Gastroesophageal sphincter (tissue), 4 donors: ENCODE measurements around the gene PPP1R37. TPM values are rescaled to one million over a fixed set of nuclear protein-coding genes. Genes with fewer than 3 reads are reported as not detected.

Experiments used
- ATAC-seq: fragments of 150-250 bp; one replicate; pipeline ENCODE4 v1.9.1; 2016; ENCODE audit warnings: mild to moderate bottlenecking, moderate library complexity
- H3K27ac ChIP-seq, 4 donors: fragments of 200-600 bp; sonication (generic) in 3 of 4; 1 replicate in 3 of 4; 2 replicates in 1 of 4; pipeline ENCODE4 v1.5.1; 2016 to 2019
- H3K27me3 ChIP-seq: fragments of 200-600 bp; sonication (generic); one replicate; pipeline ENCODE4 v1.5.1; 2019
- H3K36me3 ChIP-seq, 2 donors: fragments of 200-600 bp; sonication (generic); one replicate each; pipeline ENCODE4 v1.5.1; 2019; ENCODE audit warnings: control low read depth in 1 of 2
- H3K4me1 ChIP-seq, 3 donors: fragments of 200-600 bp; sonication (generic); 1 replicate in 2 of 3; 2 replicates in 1 of 3; pipeline ENCODE4 v1.5.1; 2016 to 2019; ENCODE audit warnings: control low read depth in 2 of 3
- H3K4me3 ChIP-seq, 2 donors: fragments of 200-600 bp; sonication (generic); one replicate each; pipeline ENCODE4 v1.5.1; 2019; ENCODE audit warnings: mild to moderate bottlenecking in 1 of 2, moderate library complexity in 1 of 2
- H3K9me3 ChIP-seq, 3 donors: fragments of 200-600 bp; sonication (generic); one replicate each; pipeline ENCODE4 v1.5.1; 2017 to 2019; ENCODE audit warnings: control low read depth in 2 of 3
- CTCF ChIP-seq, 4 experiments: fragments of 200-600 bp in 2 of 4; fragments of 450-650 bp in 2 of 4; sonication (generic) in 1 of 4; IDR thresholded peaks; one replicate each; pipeline ENCODE4 v1.5.1; 2017 to 2019; ENCODE audit warnings: antibody characterized with exemption in 4 of 4, mild to moderate bottlenecking in 2 of 4, moderate library complexity in 2 of 4
- EP300 ChIP-seq: sonication (generic); formaldehyde crosslinking; IDR thresholded peaks from one replicate; pipeline ENCODE4 v1.6.1; 2017; ENCODE audit warnings: antibody characterized with exemption, mild to moderate bottlenecking
- POLR2A ChIP-seq, 2 donors: fragments of 450-650 bp; IDR thresholded peaks; one replicate each; pipeline ENCODE4 v1.6.1; 2017; ENCODE audit warnings: antibody characterized with exemption in 2 of 2, mild to moderate bottlenecking in 2 of 2, moderate library complexity in 1 of 2
- POLR2AphosphoS5 ChIP-seq: sonication (generic); formaldehyde crosslinking; IDR thresholded peaks from one replicate; pipeline ENCODE4 v1.6.1; 2017; ENCODE audit warnings: antibody characterized with exemption
- WGBS, 2 donors: methylation state at CpG; one replicate each; pipeline ENCODE4 v1.1.5; 2018; ENCODE audit warnings: low coverage in 1 of 2; 5-methylcytosine and 5-hydroxymethylcytosine counted together
- total RNA-seq, 4 donors: library from RNA; depleted of rRNA; stranded (reverse); fragments of >200 nt; gene quantifications; one replicate each; pipeline ENCODE4 v1.1.0, GENCODE V29; 2016

PPP1R37 gene
- total RNA-seq, 4 donors from 2014 or later = 22.6 to 51.4 (median 24.6) TPM

GRCh38 chr19:45123440-45123850 is 30.5 kb downstream of the PPP1R37 start:
- no peak overlapping the region for H3K4me3 ChIP-seq
- no peak overlapping the region for H3K27ac ChIP-seq

GRCh38 chr19:45124021-45124420 is 31.0 kb downstream of the PPP1R37 start:
- no peak for ATAC-seq
- Histone ChIP-seq H3K9me3 (no peaks in the 10 kb centered on the region), H3K4me3 (no peak overlapping the region), H3K27me3 (no peaks in the 10 kb centered on the region), H3K36me3 (peaks cover 0 to 5% of the 10 kb centered on the region in 2 donors), H3K27ac (no peak overlapping the region), H3K4me1 (no peaks in the 10 kb centered on the region)
- TF ChIP-seq EP300 = no peak
- TF ChIP-seq POLR2AphosphoS5 = no peak
- no peak for TF ChIP-seq CTCF (IDR thresholded peaks at IDR 0.05)
- TF ChIP-seq POLR2A (IDR thresholded peaks at IDR 0.05) = no peak
- WGBS, 2 donors = 78% methylated on average over 4 of the region's 6 CpGs; no CpG with 5 or more reads in 1 of the 2 donors

More at GRCh38 chr19:45123440-45123850, 30.5 kb downstream of the PPP1R37 start:
- peaks cover 0 to 3% (median 0%) of the 10 kb centered on the region in 3 donors for H3K4me1 ChIP-seq
- WGBS, 2 donors = 41 to 73% methylated on average over 3 to 4 of the region's 9 CpGs
- no peak for ATAC-seq
- no peak for TF ChIP-seq EP300
- TF ChIP-seq POLR2A (IDR thresholded peaks at IDR 0.05) = no peak
- TF ChIP-seq POLR2AphosphoS5 = no peak
- no peak for TF ChIP-seq CTCF (IDR thresholded peaks at IDR 0.05)
- no peaks in the 10 kb centered on the region for H3K27me3 ChIP-seq
- peaks cover 0 to 5% of the 10 kb centered on the region in 2 donors for H3K36me3 ChIP-seq
- H3K9me3 ChIP-seq = no peaks in the 10 kb centered on the region

GRCh38 chr19:45125360-45125759 is 32.4 kb downstream of the PPP1R37 start:
- Histone ChIP-seq H3K9me3 (no peaks in the 10 kb centered on the region), H3K36me3 (peaks cover 0 to 5% of the 10 kb centered on the region in 2 donors), H3K4me1 (no peaks in the 10 kb centered on the region), H3K4me3 (no peak overlapping the region), H3K27me3 (no peaks in the 10 kb centered on the region), H3K27ac (no peak overlapping the region)
- no peak for TF ChIP-seq POLR2AphosphoS5
- TF ChIP-seq CTCF (IDR thresholded peaks at IDR 0.05) = no peak
- no peak for TF ChIP-seq EP300
- TF ChIP-seq POLR2A (IDR thresholded peaks at IDR 0.05) = no peak
- 94% methylated on average over 5 of the region's 9 CpGs; no CpG with 5 or more reads in 1 of the 2 donors for WGBS, 2 donors
- ATAC-seq = no peak

GRCh38 chr19:45125975-45126493 is 33.1 kb downstream of the PPP1R37 start:
- H3K4me3 ChIP-seq = no peak overlapping the region
- no peaks in the 10 kb centered on the region for H3K27me3 ChIP-seq
- TF ChIP-seq POLR2AphosphoS5 (no peak), CTCF (IDR thresholded peaks at IDR 0.05) (peak in 3 of 4 experiments; percentile 30 to 56 (median 47))
- H3K27ac ChIP-seq = no peak overlapping the region
- ATAC-seq = peak; percentile 19
- H3K4me1 ChIP-seq = no peaks in the 10 kb centered on the region
- H3K9me3 ChIP-seq = no peaks in the 10 kb centered on the region
- 10 to 64% methylated on average over 2 to 4 of the region's 12 CpGs for WGBS, 2 donors
- H3K36me3 ChIP-seq = peaks cover 0 to 5% of the 10 kb centered on the region in 2 donors

- no peak for TF ChIP-seq POLR2AphosphoS5
- no peak for TF ChIP-seq CTCF (IDR thresholded peaks at IDR 0.05)
- TF ChIP-seq POLR2A (IDR thresholded peaks at IDR 0.05) = no peak
- no peak for TF ChIP-seq EP300
- H3K27me3 ChIP-seq = no peaks in the 10 kb centered on the region
- H3K4me3 ChIP-seq = no peak overlapping the region
- H3K36me3 ChIP-seq = peaks cover 0 to 5% of the 10 kb centered on the region in 2 donors
- H3K4me1 ChIP-seq = no peaks in the 10 kb centered on the region
- H3K9me3 ChIP-seq = no peaks in the 10 kb centered on the region
- H3K27ac ChIP-seq = no peak overlapping the region
- ATAC-seq = no peak
- 100% methylated on average over 1 of the region's 7 CpGs for WGBS, 2 donors
These were observed 33.7 kb downstream of the PPP1R37 start for GRCh38 chr19:45126654-45127053.
